Measurements from ENCODE around the gene MANSC1. TPM values are rescaled to one million over a fixed set of nuclear protein-coding genes. Genes with fewer than 3 reads are reported as not detected.

MANSC1 gene
- total RNA-seq, result 16.2 TPM

- TF ChIP-seq CTCF (IDR thresholded peaks at IDR 0.05), result peak in 1 of 3 experiments; percentile 5
- peak; percentile 12 to 74 for TF ChIP-seq POLR2AphosphoS5 (IDR thresholded peaks at IDR 0.05; ENCODE audit: insufficient read depth in 1 of 2, low read depth in 1 of 2)
- no peak for TF ChIP-seq POLR2A (IDR thresholded peaks at IDR 0.05)
- Histone ChIP-seq H3K27ac (peak within 1 kb of the TSS; percentile 82), H3K27me3 (no peaks in the 10 kb centered on the region), H3K4me3 (peak within 1 kb of the TSS; percentile 79 to 93), H3K4me1 (peaks cover 18% of the 10 kb centered on the region), H3K36me3 (no peaks in the 10 kb centered on the region), H3K9me3 (no peaks in the 10 kb centered on the region)
- no peak for DNase-seq (ENCODE audit: extremely low spot score in 2 of 2)
- intact Hi-C loops (cut with DNase I), result no loop called here
These were observed at the start of gene MANSC1 for GRCh38 chr12:12349711-12350665. MANSC1 (minus strand) TSS chr12:12350242; CDS start chr12:12343314, 6,928 bp downstream.

- no peak for TF ChIP-seq POLR2AphosphoS5 (IDR thresholded peaks at IDR 0.05; ENCODE audit: insufficient read depth in 1 of 2, low read depth in 1 of 2)
- TF ChIP-seq CTCF (IDR thresholded peaks at IDR 0.05), result no peak
- TF ChIP-seq POLR2A (IDR thresholded peaks at IDR 0.05), result no peak
- no peaks in the 10 kb centered on the region for H3K9me3 ChIP-seq
- H3K4me3 ChIP-seq, result no peak overlapping the region
- H3K4me1 ChIP-seq, result peaks cover 37% of the 10 kb centered on the region
- no peaks in the 10 kb centered on the region for H3K36me3 ChIP-seq
- peak overlapping the region; percentile 83 for H3K27ac ChIP-seq
- no peak for DNase-seq (ENCODE audit: extremely low spot score in 2 of 2)
- H3K27me3 ChIP-seq, result no peaks in the 10 kb centered on the region
- intact Hi-C loops (cut with DNase I), result loop anchor here (10.0 kb wide), 1 partner anchor 166 kb away; the partner anchor contains the start of gene DUSP16
These were observed 49.1 kb upstream of the MANSC1 start for GRCh38 chr12:12399161-12399560.

- H3K27ac ChIP-seq, result peak overlapping the region; percentile 83
- no peak for TF ChIP-seq POLR2A (IDR thresholded peaks at IDR 0.05)
- peak; percentile 61 to 80 for TF ChIP-seq POLR2AphosphoS5 (IDR thresholded peaks at IDR 0.05; ENCODE audit: insufficient read depth in 1 of 2, low read depth in 1 of 2)
- peak in 1 of 3 experiments; percentile 25 for TF ChIP-seq CTCF (IDR thresholded peaks at IDR 0.05)
- DNase-seq (ENCODE audit: extremely low spot score in 2 of 2), result peak in 1 of 2 donors; percentile 95
- intact Hi-C loops (cut with DNase I), result loop anchor here (10.0 kb wide), 1 partner anchor 167 kb away; the partner anchor contains the start of gene DUSP16
- no peaks in the 10 kb centered on the region for H3K9me3 ChIP-seq
- H3K27me3 ChIP-seq, result no peaks in the 10 kb centered on the region
- H3K36me3 ChIP-seq, result no peaks in the 10 kb centered on the region
- H3K4me1 ChIP-seq, result peaks cover 37% of the 10 kb centered on the region
- H3K4me3 ChIP-seq, result no peak overlapping the region
These were observed 48.2 kb upstream of the MANSC1 start for GRCh38 chr12:12398026-12398859.

- H3K36me3 ChIP-seq, result no peaks in the 10 kb centered on the region
- no peak for DNase-seq (ENCODE audit: extremely low spot score in 2 of 2)
- TF ChIP-seq POLR2A (IDR thresholded peaks at IDR 0.05), result no peak
- no peak for TF ChIP-seq POLR2AphosphoS5 (IDR thresholded peaks at IDR 0.05; ENCODE audit: insufficient read depth in 1 of 2, low read depth in 1 of 2)
- no peak for TF ChIP-seq CTCF (IDR thresholded peaks at IDR 0.05)
- H3K4me3 ChIP-seq, result no peak overlapping the region
- intact Hi-C loops (cut with DNase I), result loop anchor here (10.0 kb wide), 1 partner anchor 168 kb away; the partner anchor contains the start of gene DUSP16
- H3K27me3 ChIP-seq, result no peaks in the 10 kb centered on the region
- H3K27ac ChIP-seq, result peak overlapping the region; percentile 83
- H3K4me1 ChIP-seq, result peaks cover 37% of the 10 kb centered on the region
- H3K9me3 ChIP-seq, result no peaks in the 10 kb centered on the region
These were observed 47.1 kb upstream of the MANSC1 start for GRCh38 chr12:12397184-12397583.

Data from vagina (tissue), 2 donors.